HG03025 (cell line): ENCODE data around the gene RABGAP1L.
"Not testable (repeated sequence)": the region's sequence is repeated elsewhere in the genome, so short reads cannot be mapped to it uniquely, and the experiment has no call there.

Experiments
- ATAC-seq: cut with Tn5 transposase; IDR thresholded peaks from one replicate; pipeline ENCODE4 v1.9.1; 2021; ENCODE audit warnings: mild to moderate bottlenecking, moderate library complexity; ENCODE audit not compliant: unreplicated experiment, low FRiP score

Gene RABGAP1L

DNA sequence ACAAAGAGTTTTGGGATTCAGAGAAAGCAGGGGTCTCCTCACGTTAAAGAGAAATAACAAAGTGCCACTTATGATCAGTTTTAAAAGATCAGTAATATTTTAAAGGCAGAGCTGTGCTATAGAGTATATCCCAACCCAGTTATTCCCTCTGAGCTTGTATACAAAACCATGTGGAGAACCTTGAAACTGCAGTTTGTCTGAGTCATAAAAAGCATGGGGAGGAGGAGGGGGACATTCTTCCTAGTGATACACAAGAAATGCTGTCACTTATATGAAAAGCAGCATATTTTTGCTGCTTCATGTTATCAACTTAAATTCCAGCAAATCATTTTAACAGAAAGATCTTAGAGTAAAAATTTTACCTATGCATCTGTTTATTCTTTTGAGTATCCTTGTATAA lies 533.0 kb downstream of the RABGAP1L start:
- no peak for ATAC-seq

DNA sequence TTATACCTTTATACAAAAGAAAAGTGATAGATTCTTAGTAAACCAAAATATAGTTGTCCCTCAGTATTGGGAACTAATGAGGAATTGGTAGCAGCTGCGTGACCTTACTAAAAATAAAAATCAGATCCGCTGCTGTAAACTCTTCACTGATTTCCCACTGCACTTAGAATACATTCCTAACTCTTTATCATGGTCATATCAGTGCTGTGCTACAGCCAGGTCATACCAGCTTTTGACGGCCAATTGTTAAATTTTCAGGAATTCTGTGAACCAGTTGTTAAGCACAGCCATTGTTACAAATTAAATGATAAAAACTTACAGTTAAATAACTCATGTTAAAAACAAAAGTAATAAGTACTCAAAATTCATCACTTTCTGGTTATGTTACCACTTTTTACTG lies 533.8 kb downstream of the RABGAP1L start:
- no peak for ATAC-seq

DNA sequence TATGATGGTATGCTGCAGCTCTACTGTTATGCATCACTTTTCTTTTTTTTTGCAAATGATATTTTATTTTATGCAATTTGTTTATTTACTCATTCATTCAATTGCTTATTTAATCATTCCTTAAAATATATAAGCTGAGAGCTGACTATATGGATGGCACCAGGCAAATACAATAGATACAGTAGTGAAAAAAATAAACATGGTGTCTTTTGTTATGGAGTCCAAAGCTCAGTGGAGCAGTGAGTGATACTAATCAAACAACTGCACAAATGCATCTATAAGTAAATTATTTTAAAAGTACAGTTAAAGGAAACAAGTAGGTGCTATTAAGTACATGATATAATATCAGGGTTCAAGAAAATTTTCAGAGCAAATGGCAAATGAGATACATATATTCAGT lies 534.2 kb downstream of the RABGAP1L start:
- ATAC-seq, result not testable (repeated sequence)

DNA sequence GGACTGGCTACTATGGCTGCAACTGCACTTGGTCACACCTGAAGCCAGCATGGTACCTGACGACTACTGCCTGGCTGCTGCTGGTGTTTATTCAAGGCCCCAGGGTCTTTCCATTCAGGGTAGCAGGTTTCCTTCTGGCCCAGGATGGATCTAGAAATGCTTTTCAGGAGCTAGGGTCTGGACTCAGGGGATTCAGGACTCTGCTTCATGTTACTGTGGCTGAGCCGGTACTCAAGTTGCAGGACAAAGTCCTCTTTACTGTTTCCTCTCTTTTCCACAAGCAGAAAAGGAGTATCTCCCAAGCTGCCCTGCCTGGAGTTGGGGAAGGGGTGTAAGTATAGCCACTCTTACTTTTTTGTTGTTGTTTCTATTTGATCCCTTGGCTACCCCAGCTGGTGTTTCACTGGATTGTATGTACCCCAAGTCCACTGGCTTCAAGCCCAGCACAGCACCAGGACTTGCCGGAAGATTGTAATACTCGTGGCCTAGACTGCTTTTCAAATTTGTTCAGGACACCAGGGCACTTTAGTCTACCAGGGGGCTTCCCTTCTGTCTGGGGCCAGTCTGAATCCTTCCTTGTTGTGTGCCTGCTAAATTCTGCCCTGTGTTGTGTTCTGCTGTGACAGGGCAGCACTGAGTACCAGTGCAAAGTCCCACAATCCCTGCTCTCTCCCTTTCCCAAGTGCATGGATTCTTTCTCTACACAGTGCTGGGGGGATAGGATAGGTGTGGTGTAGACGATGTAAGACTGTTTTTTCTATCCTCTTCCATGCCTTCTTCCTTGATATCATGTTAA lies 536.9 kb downstream of the RABGAP1L start:
- ATAC-seq, result no peak

DNA sequence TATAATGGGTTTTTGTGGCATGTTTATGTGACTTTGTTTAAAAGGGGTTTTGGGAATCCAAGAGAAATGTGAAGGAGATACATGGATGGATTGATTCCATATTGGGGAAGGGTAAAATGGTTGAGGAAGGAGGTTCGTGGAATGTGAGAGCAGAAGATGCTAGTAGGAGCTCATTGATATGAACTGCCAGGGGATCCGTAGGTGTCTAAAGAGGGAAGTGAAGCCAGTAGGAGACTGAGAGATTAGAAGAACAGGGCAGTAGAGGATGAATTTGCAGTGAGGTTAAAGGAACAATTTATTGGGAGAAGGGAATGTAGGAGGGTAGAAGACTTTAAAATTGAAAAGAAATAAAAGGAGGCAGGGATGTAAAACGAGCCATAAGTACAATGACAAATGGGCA lies 541.0 kb downstream of the RABGAP1L start:
- ATAC-seq, result no peak

DNA sequence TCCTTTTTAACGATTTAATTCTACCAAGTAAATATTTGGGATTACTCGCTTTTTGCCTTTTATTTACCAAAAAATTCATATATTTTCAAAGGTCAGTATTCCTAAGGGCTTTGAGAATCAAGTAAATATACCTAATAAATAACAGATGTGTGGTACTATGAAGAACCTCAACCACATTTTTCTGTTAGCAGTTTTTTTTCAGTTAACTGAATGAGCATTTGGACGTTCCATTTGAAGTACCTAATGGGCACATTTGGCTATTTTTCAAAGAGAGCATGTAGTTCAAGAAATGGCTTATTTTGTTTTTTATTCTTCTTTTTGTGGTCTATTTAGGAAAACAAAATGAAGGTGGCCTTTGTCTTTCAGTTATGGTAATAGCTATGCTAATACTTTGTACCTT lies 541.5 kb downstream of the RABGAP1L start:
- ATAC-seq, result no peak

DNA sequence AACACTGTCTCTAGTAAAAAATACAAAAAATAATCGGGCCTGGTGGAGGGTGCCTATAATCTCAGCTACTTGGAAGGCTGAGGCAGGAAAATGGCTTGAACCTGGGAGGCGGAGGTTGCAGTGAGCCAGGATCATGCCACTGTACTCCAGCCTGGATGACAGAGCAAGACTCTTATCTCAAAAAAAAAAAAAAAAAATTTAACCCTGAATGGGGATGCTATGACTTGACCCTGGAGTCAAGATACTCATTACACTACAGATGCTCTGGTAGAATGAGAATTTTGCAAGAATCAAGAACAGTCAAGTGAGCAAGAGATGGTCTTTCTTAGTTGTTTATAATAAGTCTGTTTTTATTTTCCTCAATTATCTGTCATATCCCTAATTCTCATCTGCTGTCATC lies 542.2 kb downstream of the RABGAP1L start:
- no peak for ATAC-seq

DNA sequence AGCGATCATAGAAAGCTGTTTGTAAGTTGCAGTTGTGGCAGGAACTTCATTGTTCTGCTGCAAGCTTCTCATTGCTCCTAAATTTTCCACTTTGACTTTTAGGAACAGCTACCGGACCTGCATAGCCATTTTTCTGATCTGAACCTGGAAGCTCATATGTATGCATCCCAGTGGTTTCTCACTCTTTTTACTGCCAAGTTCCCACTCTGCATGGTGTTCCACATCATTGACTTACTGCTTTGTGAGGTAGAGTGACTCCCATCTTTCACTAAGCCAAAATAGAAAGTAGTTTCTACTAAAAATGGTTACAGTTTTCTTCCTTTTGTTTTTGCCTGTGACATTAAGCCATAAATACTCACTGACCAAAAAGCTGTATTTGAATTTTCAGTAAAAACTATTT lies 542.7 kb downstream of the RABGAP1L start:
- no peak for ATAC-seq

DNA sequence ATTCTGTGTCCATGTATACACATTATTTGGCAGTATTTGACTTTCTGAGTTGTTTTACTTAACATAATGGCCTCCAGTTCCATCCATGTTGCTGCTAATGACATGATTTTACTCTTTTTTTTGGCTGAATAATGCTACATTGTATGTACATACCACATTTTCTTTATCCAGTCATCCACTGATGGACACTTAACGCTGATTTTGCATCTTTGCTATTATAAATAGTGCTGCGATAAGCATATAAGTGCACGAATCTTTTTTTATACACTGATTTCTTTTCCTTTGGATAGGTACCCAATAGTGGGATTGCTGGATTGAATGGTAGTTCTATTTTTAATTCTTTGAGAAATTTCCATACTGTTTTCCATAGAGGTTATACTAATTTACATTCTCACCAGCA lies 544.0 kb downstream of the RABGAP1L start:
- ATAC-seq, result no peak

DNA sequence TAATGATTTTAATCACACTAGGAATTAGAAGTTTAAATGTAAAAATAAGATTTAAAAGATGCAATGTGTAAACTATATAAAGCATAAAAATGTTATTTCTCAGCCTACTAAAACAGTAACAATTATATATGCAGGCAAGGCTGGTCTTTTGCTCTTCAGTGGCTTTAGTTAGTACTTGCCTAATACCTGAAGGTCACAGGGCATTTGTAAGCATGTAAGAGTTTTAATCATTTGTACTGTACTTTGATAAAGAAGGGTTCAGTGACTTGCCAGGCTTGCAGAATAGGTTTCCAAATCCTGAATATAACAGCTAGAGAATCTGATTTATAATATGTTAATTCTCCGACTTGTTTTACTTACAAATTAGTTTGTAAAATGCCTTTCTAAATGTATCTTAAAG lies 545.0 kb downstream of the RABGAP1L start:
- ATAC-seq, result no peak

DNA sequence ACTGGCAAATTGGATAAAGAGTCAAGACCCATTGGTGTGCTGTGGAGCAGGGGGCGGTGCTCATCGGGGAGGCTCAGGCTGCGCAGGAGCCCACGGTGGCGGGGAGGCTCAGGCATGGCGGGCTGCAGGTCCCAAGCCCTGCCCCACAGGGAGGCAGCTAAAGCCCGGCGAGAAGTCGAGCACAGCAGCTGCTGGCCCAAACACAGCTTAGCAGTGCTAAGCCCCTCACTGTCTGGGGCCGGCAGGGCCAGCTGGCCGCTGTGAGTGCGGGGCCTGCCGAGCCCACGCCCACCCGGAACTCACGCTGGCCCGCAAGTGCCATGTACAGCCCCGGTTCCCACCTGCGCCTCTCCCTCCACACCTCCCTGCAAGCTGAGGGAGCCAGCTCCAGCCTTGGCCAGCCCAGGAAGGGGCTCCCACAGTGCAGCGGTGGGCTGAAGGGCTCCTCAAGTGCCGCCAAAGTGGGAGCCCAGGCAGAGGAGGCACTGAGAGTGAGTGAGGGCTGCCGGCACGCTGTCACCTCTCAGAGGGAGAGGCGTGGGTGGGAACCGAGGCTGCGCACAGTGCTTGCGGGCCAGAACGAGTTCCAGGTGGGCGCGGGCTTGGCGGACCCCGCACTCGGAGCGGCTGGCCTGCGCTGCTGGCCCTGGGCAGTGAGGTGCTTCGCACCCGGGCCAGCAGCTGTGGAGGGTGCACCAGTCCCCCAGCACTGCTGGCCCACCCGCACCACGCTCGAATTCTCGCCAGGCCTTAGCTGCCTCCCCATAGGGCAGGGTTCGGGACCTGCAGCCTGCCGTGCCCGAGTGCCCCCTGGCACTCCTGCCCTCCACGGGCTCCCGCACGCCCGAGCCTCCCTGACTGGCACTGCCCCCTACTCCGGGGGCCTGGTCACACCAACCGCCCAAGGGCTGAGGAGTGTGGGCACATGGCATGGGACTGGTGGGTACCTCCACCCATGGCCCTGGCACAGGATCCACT lies 551.8 kb downstream of the RABGAP1L start:
- ATAC-seq, result no peak

DNA sequence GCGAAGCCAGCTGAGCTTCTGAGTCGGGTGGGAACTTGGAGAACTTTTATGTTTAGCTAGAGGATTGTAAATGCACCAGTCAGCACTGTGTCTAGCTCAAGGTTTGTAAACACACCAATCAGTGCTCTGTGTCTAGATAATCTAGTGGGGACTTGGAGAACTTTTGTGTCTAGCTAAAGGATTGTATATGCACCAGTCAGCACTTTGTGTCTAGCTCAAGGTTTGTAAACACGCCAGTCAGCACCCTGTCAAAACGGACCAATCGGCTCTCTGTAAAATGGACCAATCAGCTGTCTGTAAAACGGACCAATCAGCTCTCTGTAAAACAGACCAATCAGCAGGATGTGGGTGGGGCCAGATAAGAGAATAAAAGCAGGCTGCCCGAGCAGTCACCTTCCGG lies 552.5 kb downstream of the RABGAP1L start:
- ATAC-seq, result not testable (repeated sequence)

DNA sequence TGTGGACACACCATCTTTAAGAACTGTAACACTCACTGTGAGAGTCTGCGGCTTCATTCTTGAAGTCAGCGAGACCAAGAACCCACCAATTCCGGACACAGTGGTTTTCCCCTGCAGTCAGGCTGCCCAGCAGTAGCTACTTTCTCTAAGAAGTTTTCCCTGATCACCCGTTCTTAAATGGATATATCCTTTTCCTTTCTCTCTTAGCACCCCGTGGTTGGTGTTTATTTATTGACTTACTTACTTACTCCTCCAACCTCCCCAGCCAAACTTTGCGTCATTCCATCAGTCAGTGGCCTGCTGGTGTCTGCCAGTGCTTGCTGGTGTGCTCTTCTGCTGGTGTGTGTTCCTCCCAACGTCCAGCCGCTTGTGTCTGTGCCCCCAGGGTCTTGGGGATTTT lies 553.2 kb downstream of the RABGAP1L start:
- no peak for ATAC-seq

DNA sequence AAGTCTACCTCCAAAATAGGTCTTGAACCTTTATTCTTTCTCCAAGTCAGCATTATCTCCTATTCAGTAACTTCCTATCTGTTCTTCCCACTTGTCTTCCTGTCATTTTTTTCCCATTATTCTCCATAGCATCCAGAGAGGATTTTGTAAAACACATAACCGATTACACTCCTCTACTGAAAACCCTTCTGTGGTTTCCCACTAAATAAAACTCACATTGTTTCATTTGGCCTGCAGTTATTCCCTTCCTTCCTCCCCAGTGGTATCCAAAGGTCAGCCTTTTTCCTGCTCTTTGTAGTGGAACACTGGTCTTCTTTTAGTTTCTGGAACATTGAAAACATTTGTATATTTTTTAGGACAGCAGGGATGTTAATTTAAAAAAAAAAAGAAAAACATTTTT lies 554.5 kb downstream of the RABGAP1L start:
- no peak for ATAC-seq

DNA sequence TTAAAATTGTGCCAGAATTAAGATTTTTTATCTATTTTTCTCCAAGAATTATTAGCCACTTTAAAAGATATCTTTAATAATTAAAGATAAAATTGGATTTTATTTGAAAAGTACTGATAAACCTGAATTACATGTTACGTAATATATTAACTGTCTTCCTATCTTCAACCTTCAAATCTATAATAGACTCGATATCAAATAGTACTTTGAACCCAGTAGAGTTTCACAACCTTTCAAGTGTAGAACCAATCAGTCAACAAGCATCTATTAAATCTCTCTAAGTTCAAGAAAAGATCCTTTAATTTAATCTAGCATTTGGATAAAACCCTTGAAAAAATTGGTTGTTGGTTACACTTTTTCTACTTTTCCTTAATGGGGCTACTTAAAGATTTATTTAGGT lies 559.9 kb downstream of the RABGAP1L start:
- ATAC-seq, result no peak

DNA sequence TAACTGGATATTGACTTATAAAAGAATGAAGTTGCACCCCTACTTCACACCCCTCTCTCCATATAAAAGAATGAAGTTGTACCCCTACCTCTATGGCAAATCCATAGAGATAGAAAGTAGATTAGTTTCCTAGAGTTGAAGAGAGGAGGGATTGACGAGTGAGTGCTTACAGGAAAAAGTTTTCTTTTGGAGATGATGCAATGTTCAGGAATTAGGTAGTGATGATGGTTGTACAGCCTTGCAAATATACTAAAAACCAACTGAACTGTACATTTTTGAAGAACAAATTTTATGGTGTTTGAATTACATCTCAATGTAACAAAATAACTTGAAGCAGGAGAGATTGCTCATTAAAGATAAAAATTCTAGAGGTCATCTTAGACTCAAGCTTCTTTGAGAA lies 561.3 kb downstream of the RABGAP1L start:
- ATAC-seq, result no peak

DNA sequence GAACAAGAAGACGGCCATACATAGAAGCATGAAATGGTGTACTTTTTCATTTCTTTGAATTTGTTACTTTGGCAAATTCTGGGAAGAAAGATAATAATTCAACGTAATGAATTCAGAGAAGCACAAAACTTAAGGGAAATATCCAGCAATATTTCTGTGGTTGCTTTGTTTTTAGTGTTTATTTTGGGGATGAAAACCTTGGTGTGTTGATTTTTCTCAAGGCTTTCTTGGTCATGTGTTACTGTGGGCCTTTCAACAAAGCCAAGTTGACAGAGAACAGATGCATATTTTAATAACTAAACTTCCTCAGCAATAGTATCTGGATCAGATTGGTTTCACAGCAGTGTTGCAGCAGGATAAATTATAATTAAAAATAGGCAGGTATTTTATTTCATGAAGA lies 561.9 kb downstream of the RABGAP1L start:
- no peak for ATAC-seq

DNA sequence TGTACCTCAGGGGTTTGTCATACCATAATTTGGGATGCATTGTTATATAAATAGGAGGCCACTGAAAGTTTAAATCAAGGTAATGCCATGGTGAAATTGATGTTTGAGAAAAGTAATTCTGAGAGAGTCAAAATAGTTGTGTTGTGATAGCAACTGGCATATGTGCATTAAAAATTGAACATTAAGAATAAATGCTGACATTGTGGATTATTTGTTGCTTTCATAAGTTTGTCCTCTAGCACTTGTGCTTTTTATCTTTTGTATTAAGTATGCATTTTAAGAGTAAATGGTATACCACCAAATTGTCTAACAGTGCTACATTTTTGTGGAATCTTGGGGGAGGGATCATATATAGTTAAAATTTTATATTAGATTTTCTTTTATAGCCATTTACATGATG lies 564.5 kb downstream of the RABGAP1L start:
- ATAC-seq, result no peak

DNA sequence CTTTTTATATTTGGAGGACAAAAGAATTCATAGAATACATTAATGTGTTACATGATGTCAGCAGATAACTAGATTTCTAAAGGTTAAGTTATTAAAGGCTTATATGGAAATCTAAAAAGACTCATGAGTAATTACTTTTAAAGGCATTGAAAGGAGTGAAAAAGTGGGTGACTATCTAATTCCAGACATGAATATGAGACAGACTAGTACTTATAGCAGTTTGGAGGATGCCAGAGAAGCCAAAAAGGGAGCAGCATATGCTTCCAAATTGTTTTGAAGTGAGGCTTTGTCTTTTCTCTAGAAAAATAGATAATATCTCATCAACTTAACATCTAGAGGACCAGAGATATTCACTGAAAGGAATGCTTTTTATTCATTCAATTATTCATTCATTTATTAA lies 564.9 kb downstream of the RABGAP1L start:
- ATAC-seq, result no peak

DNA sequence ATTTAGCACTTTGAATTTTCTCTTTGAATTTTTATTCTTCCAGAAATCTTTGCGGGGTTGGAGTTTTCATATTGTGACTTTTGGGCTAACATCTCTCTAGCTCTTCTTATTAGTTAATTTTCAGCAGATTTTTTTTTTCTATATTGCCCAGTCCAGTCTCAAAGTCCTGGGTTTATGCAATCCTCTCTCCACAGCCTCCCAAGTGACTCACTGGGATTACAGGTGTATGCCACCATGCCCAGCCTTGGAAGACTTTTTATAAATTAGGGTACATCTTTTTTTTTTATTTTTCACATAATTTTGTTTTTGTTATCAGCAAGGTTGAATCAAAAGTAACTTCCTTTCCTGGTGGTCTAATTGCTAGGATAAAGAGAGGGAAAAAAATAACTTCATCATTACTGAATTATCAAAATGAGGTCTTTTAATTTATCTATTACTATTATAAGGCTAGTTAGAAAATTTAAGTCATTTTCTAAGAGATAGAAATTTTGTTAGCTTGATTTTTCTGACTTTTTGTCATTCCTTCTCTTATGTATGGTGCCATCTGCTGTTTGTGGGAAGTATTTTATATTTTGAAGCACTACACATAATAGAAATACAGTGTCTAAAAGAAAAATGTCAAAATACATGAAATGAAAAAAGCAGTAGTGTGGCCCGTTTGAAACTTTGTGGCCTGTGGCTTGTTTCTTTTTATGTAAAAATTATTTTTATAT lies 567.0 kb downstream of the RABGAP1L start:
- ATAC-seq, result no peak
